Common myeloid progenitor, CD34-positive (primary cell): ENCODE measurements around the gene AP3D1.

Source experiments
- CTCF ChIA-PET: fragments of 350-600 bp; sonication (Branson Sonifier 250); formaldehyde crosslinking; loops from one replicate; lab custom pipeline; 2021; ENCODE audit warnings: antibody characterized with exemption; lab: Charles Lee
- POLR2A ChIA-PET: fragments of 350-600 bp; sonication (Branson Sonifier 250); formaldehyde crosslinking; loops from one replicate; lab custom pipeline; 2021; ENCODE audit warnings: antibody characterized with exemption; lab: Charles Lee
- DNase-seq, 3 donors: peaks; one replicate each; pipeline versions ENCODE4 v3.0.0 to v3.0.0-alpha.2; 2013
- H3K27ac ChIP-seq, 2 experiments: 1 replicate in 1 of 2; 2 replicates in 1 of 2; pipeline ENCODE4 v1.7.0; 2013; ENCODE audit warnings: inconsistent platforms in 2 of 2, low read length in 2 of 2, mild to moderate bottlenecking in 2 of 2, low read depth in 1 of 2, moderate library complexity in 1 of 2; ENCODE audit not compliant: severe bottlenecking in 2 of 2, insufficient read depth in 1 of 2, poor library complexity in 1 of 2
- H3K27me3 ChIP-seq, 5 experiments: replicated peaks in 2 of 5; 1 replicate in 3 of 5; 2 replicates in 2 of 5; pipeline versions ENCODE4 v1.6.1 to v1.7.0; 2013; ENCODE audit warnings: low read length in 4 of 5, mild to moderate bottlenecking in 2 of 5, moderate library complexity in 2 of 5, inconsistent platforms in 1 of 5; ENCODE audit not compliant: insufficient read depth in 5 of 5, control insufficient read depth in 4 of 5
- H3K36me3 ChIP-seq, 4 experiments: 1 replicate in 2 of 4; 2 replicates in 2 of 4; pipeline versions ENCODE4 v1.6.1 to v1.7.0; 2013; ENCODE audit warnings: low read length in 3 of 4, control low read depth in 1 of 4, mild to moderate bottlenecking in 1 of 4; ENCODE audit not compliant: control insufficient read depth in 4 of 4, insufficient read depth in 4 of 4
- H3K4me1 ChIP-seq, 4 experiments: 1 replicate in 3 of 4; 2 replicates in 1 of 4; pipeline versions ENCODE4 v1.6.1 to v1.7.1; 2013; ENCODE audit warnings: low read length in 3 of 4, mild to moderate bottlenecking in 3 of 4, control low read depth in 1 of 4, inconsistent platforms in 1 of 4, moderate library complexity in 1 of 4; ENCODE audit not compliant: control insufficient read depth in 4 of 4, insufficient read depth in 4 of 4; ENCODE audit errors: control extremely low read depth in 1 of 4
- H3K4me3 ChIP-seq, 7 experiments: 1 replicate in 4 of 7; 2 replicates in 3 of 7; pipeline versions ENCODE4 v1.5.1 to v1.7.0; 2013; ENCODE audit warnings: mild to moderate bottlenecking in 7 of 7, low read length in 6 of 7, moderate library complexity in 6 of 7, inconsistent platforms in 2 of 7, low read depth in 2 of 7, control low read depth in 1 of 7; ENCODE audit not compliant: insufficient read depth in 4 of 7, control insufficient read depth in 1 of 7; ENCODE audit errors: extremely low read depth in 1 of 7
- H3K9me3 ChIP-seq, 5 experiments: 1 replicate in 4 of 5; 2 replicates in 1 of 5; pipeline versions ENCODE4 v1.6.1 to v1.7.1; 2013; ENCODE audit warnings: low read length in 4 of 5, mild to moderate bottlenecking in 2 of 5, inconsistent platforms in 1 of 5, low read depth in 1 of 5, moderate library complexity in 1 of 5; ENCODE audit not compliant: control insufficient read depth in 4 of 5, insufficient read depth in 2 of 5; ENCODE audit errors: control extremely low read depth in 1 of 5
- WGBS: methylation state at CpG from one replicate; pipeline ENCODE4 v1.1.5; 2013; ENCODE audit not compliant: insufficient coverage; 5-methylcytosine and 5-hydroxymethylcytosine counted together

Gene AP3D1

DNA sequence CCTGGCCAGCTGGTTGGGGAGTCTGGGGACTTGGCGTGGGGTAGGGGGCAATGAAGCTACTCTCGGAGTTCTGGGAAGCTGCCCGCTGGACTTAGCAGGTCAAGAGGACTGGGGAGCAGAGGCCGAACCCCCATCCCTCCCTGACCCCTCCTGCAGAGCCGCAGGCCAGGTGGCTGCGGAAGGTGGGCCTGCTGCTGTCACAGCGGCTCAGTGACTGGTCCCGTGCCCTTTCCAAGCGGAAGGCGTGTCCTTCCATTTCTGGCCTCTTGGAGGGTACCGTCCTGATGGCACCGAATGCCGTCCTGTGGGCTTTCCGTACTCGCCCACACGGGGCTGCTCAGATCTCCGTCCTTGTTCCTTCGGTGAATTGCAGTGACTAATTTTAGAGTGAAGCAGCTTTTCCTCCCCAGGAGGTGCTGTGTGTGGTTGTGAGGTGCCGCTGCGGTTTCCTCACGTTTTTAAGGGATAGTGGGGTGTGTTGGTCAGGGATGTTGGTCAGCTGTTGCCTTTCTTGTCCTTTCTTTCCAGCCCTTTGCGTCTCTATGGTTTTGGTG is 33.1 kb upstream of the AP3D1 start:
- Histone ChIP-seq H3K4me3 (no peak overlapping the region), H3K9me3 (no peaks in the 10 kb centered on the region), H3K4me1 (peaks cover 0 to 14% (median 12%) of the 10 kb centered on the region in 4 experiments), H3K27me3 (no peaks in the 10 kb centered on the region), H3K36me3 (peaks cover 7 to 75% (median 45%) of the 10 kb centered on the region in 4 experiments), H3K27ac (no peak overlapping the region)
- WGBS: 95% methylated on average over 21 of the region's 22 CpGs
- DNase-seq: peak in 2 of 3 donors; percentile 17 to 19
- POLR2A ChIA-PET: interaction anchor here (0.7 kb wide), 1 partner anchor 16 kb away, joined by 4 read pairs; no protein-coding TSS in a partner anchor
- CTCF ChIA-PET: interaction anchor here (1.1 to 3.2 kb wide), 3 partner anchors 12 to 15 kb away, joined by 3 to 12 read pairs (median 4); no protein-coding TSS in a partner anchor

- WGBS: 97% methylated on average over 7 of the region's 9 CpGs
- H3K27ac ChIP-seq: no peak overlapping the region
- POLR2A ChIA-PET: no interaction called here
- no peaks in the 10 kb centered on the region for H3K9me3 ChIP-seq
- CTCF ChIA-PET: interaction anchor here (0.7 to 2.4 kb wide), 3 partner anchors 7 to 25 kb away, joined by 4 to 7 read pairs (median 6); no protein-coding TSS in a partner anchor
- no peaks in the 10 kb centered on the region for H3K27me3 ChIP-seq
- no peaks in the 10 kb centered on the region for H3K4me1 ChIP-seq
- H3K4me3 ChIP-seq: no peak overlapping the region
- DNase-seq: no peak
- peaks cover 7 to 66% (median 37%) of the 10 kb centered on the region in 4 experiments for H3K36me3 ChIP-seq
Measured at GRCh38 chr19:2181633-2181997, 30.2 kb upstream of the AP3D1 start.

- ChIA-PET POLR2A (no interaction called here), CTCF (no interaction called here)
- H3K36me3 ChIP-seq: peaks cover 4 to 66% (median 38%) of the 10 kb centered on the region in 4 experiments
- WGBS: 95% methylated on average over 14 of the region's 22 CpGs
- no peaks in the 10 kb centered on the region for H3K27me3 ChIP-seq
- H3K9me3 ChIP-seq: no peaks in the 10 kb centered on the region
- no peaks in the 10 kb centered on the region for H3K4me1 ChIP-seq
- H3K27ac ChIP-seq: no peak overlapping the region
- H3K4me3 ChIP-seq: no peak overlapping the region
- no peak for DNase-seq
Measured at GRCh38 chr19:2180881-2181632, 29.7 kb upstream of the AP3D1 start.

GRCh38 chr19:2180114-2180513 is 28.7 kb upstream of the AP3D1 start:
- 97% methylated on average over 16 of the region's 19 CpGs for WGBS
- POLR2A ChIA-PET: no interaction called here

GRCh38 chr19:2179095-2179494 is 27.7 kb upstream of the AP3D1 start:
- WGBS: 97% methylated on average over 17 of the region's 17 CpGs
- ChIA-PET CTCF (no interaction called here), POLR2A (no interaction called here)
- no peak overlapping the region for H3K27ac ChIP-seq
- DNase-seq: no peak
- peaks cover 4 to 54% (median 30%) of the 10 kb centered on the region in 4 experiments for H3K36me3 ChIP-seq
- H3K9me3 ChIP-seq: no peaks in the 10 kb centered on the region
- H3K27me3 ChIP-seq: no peaks in the 10 kb centered on the region
- no peak overlapping the region for H3K4me3 ChIP-seq
- no peaks in the 10 kb centered on the region for H3K4me1 ChIP-seq

More at GRCh38 chr19:2180114-2180513, 28.7 kb upstream of the AP3D1 start:
- Histone ChIP-seq H3K4me3 (no peak overlapping the region), H3K36me3 (peaks cover 4 to 62% (median 36%) of the 10 kb centered on the region in 4 experiments), H3K4me1 (no peaks in the 10 kb centered on the region), H3K27me3 (no peaks in the 10 kb centered on the region), H3K27ac (no peak overlapping the region), H3K9me3 (no peaks in the 10 kb centered on the region)
- CTCF ChIA-PET: no interaction called here
- DNase-seq: no peak

- H3K36me3 ChIP-seq: peaks cover 4 to 50% (median 19%) of the 10 kb centered on the region in 4 experiments
- WGBS: 89% methylated on average over 20 of the region's 22 CpGs
- no peak overlapping the region for H3K27ac ChIP-seq
- H3K27me3 ChIP-seq: no peaks in the 10 kb centered on the region
- peaks cover 0 to 5% (median 3%) of the 10 kb centered on the region in 4 experiments for H3K4me1 ChIP-seq
- no peak overlapping the region for H3K4me3 ChIP-seq
- DNase-seq: no peak
- POLR2A ChIA-PET: interaction anchor here (1.1 kb wide), 1 partner anchor 11 kb away, joined by 3 read pairs; no protein-coding TSS in a partner anchor
- CTCF ChIA-PET: interaction anchor here (0.7 to 1.6 kb wide), 3 partner anchors 10 to 23 kb away, joined by 3 to 7 read pairs (median 7); no protein-coding TSS in a partner anchor
- no peaks in the 10 kb centered on the region for H3K9me3 ChIP-seq
Measured at GRCh38 chr19:2176337-2176994, 25.1 kb upstream of the AP3D1 start.
